HepG2 (cell line): Measurements from ENCODE around the gene TMEM130. TPM values are rescaled to one million over a fixed set of nuclear protein-coding genes. Genes with fewer than 3 reads are reported as not detected.

Experiments
- ATAC-seq: fragments of 200-7000 bp; cut with Tn5 transposase; 3 replicates; pipeline ENCODE4 v1.9.1; 2020; ENCODE audit warnings: mild to moderate bottlenecking, moderate library complexity
- BruUV-seq: library from RNA; stranded (reverse); fragments of 400-500 nt; replicated peaks from 2 replicates; lab custom pipeline; 2021; lab: Mats Ljungman, UMichigan
- CTCF ChIA-PET: fragments of 300-600 bp; formaldehyde crosslinking; extraction: SDS; loops from one replicate; lab custom pipeline; 2021; ENCODE audit warnings: low total read pairs, inconsistent platforms, low intra/inter-chr PET ratio; lab: Yijun Ruan, JAX
- POLR2A ChIA-PET: fragments of 350-600 bp; sonication (Branson Sonifier 250); formaldehyde crosslinking; loops from one replicate; lab custom pipeline; 2020; ENCODE audit warnings: antibody characterized with exemption, inconsistent platforms; lab: Yijun Ruan, JAX
- DNase-seq: peaks from one replicate; pipeline ENCODE4 v3.0.0-alpha.2; 2015; ENCODE audit warnings: low spot score
- FAIRE-seq: peaks from 3 replicates; lab custom pipeline; 2011; peaks lifted over from hg19 to GRCh38; lab: Jason Lieb, UNC
- H2AFZ ChIP-seq: one replicate; pipeline ENCODE4 v1.6.1; 2011; ENCODE audit warnings: low read length, inconsistent platforms
- H3K27ac ChIP-seq: fragments of 300-600 bp; 3 replicates; pipeline ENCODE4 v1.8.0; 2011; ENCODE audit warnings: mixed run types, mild to moderate bottlenecking, mixed read lengths, low read length, inconsistent platforms; ENCODE audit not compliant: insufficient read depth; ENCODE audit errors: extremely low read length
- H3K27me3 ChIP-seq, 2 experiments: fragments of 200-600 bp in 1 of 2; 2 replicates in 1 of 2; 3 replicates in 1 of 2; pipeline versions ENCODE4 v1.6.0 to v1.8.0; 2011; ENCODE audit warnings: low read length in 2 of 2, mild to moderate bottlenecking in 2 of 2, moderate library complexity in 2 of 2, inconsistent platforms in 1 of 2; ENCODE audit not compliant: insufficient read depth in 2 of 2, control insufficient read depth in 1 of 2
- H3K36me3 ChIP-seq, 2 experiments: fragments of 200-600 bp in 1 of 2; replicated peaks in 1 of 2; 2 replicates in 1 of 2; 3 replicates in 1 of 2; pipeline versions ENCODE4 v1.5.1 to v1.8.0; 2011; ENCODE audit warnings: low read length in 2 of 2, inconsistent platforms in 1 of 2; ENCODE audit not compliant: insufficient read depth in 2 of 2, control insufficient read depth in 1 of 2
- H3K4me1 ChIP-seq: 2 replicates; pipeline ENCODE4 v1.5.1; 2012; ENCODE audit warnings: low read length, inconsistent platforms; ENCODE audit not compliant: insufficient read depth
- H3K4me2 ChIP-seq: 2 replicates; pipeline ENCODE4 v1.6.0; 2011; ENCODE audit warnings: low read depth, low read length, inconsistent platforms
- H3K4me3 ChIP-seq, 3 experiments: fragments of 200-600 bp in 1 of 3; sonication (generic), shearing (Covaris generic) in 1 of 3; replicated peaks in 1 of 3; 2 replicates each; pipeline ENCODE4 v1.5.1; 2011 to 2016; ENCODE audit warnings: low read length in 3 of 3, inconsistent platforms in 2 of 3, low read depth in 2 of 3, mild to moderate bottlenecking in 2 of 3, control low read depth in 1 of 3, mixed read lengths in 1 of 3; ENCODE audit not compliant: insufficient read depth in 1 of 3
- H3K79me2 ChIP-seq: one replicate; pipeline ENCODE4 v1.6.1; 2011; ENCODE audit warnings: low read length, inconsistent platforms; ENCODE audit not compliant: insufficient read depth
- H3K9ac ChIP-seq: 2 replicates; pipeline ENCODE4 v1.6.0; 2011; ENCODE audit warnings: mild to moderate bottlenecking, low read depth, low read length, inconsistent platforms; ENCODE audit not compliant: insufficient read depth
- H3K9me3 ChIP-seq: 2 replicates; pipeline ENCODE4 v1.5.1; 2012; ENCODE audit warnings: mild to moderate bottlenecking, low read length
- H4K20me1 ChIP-seq: 2 replicates; pipeline ENCODE4 v1.6.0; 2011; ENCODE audit warnings: inconsistent platforms, mild to moderate bottlenecking, low read length, moderate library complexity; ENCODE audit not compliant: insufficient read depth
- AHDC1 ChIP-seq: sonication (generic); formaldehyde crosslinking; IDR thresholded peaks from 2 replicates; pipeline ENCODE4 v1.5.1; 2020; ENCODE audit warnings: mild to moderate bottlenecking, missing genetic modification reagents, borderline replicate concordance
- CREBL2 ChIP-seq: sonication (generic); formaldehyde crosslinking; IDR thresholded peaks from 2 replicates; pipeline ENCODE4 v1.8.1; 2023; ENCODE audit warnings: missing genetic modification reagents, mild to moderate bottlenecking, borderline replicate concordance
- FOSL1 ChIP-seq: sonication (generic); formaldehyde crosslinking; IDR thresholded peaks from 2 replicates; pipeline ENCODE4 v1.9.0; 2021; ENCODE audit warnings: missing genetic modification reagents, borderline replicate concordance
- GLMP ChIP-seq: sonication (generic); formaldehyde crosslinking; IDR thresholded peaks from 2 replicates; pipeline ENCODE4 v1.9.0; 2021; ENCODE audit warnings: missing genetic modification reagents, mild to moderate bottlenecking, borderline replicate concordance
- KAT2B ChIP-seq: fragments of 150-350 bp; IDR thresholded peaks from 2 replicates; pipeline ENCODE4 v1.6.1; 2014; ENCODE audit warnings: low read depth, low read length, borderline replicate concordance
- KLF13 ChIP-seq: sonication (generic); formaldehyde crosslinking; IDR thresholded peaks from 2 replicates; pipeline ENCODE4 v1.4.0; 2020; ENCODE audit warnings: mild to moderate bottlenecking, missing genetic modification reagents
- MXI1 ChIP-seq: IDR thresholded peaks from 3 replicates; pipeline ENCODE4 v1.6.1; 2012; ENCODE audit warnings: low read depth, low read length, inconsistent platforms, borderline replicate concordance
- SMC3 ChIP-seq: IDR thresholded peaks from 2 replicates; pipeline ENCODE4 v1.6.1; 2011; ENCODE audit warnings: low read length, improper control_type of control experiment
- STAG1 ChIP-seq: sonication (generic); formaldehyde crosslinking; IDR thresholded peaks from 2 replicates; pipeline ENCODE4 v1.4.0; 2020; ENCODE audit warnings: missing genetic modification reagents
- TOE1 ChIP-seq: sonication (generic); formaldehyde crosslinking; IDR thresholded peaks from 2 replicates; pipeline ENCODE4 v1.4.0; 2020; ENCODE audit warnings: mild to moderate bottlenecking, missing genetic modification reagents
- TSC22D2 ChIP-seq: sonication (generic); formaldehyde crosslinking; IDR thresholded peaks from 2 replicates; pipeline ENCODE4 v1.5.1; 2020; ENCODE audit warnings: missing genetic modification reagents, mild to moderate bottlenecking, borderline replicate concordance
- ZNF615 ChIP-seq: sonication (generic); formaldehyde crosslinking; IDR thresholded peaks from 2 replicates; pipeline ENCODE4 v1.5.0; 2020; ENCODE audit warnings: mild to moderate bottlenecking, missing genetic modification reagents, borderline replicate concordance
- ZNF768 ChIP-seq: sonication (generic); formaldehyde crosslinking; IDR thresholded peaks from 2 replicates; pipeline ENCODE4 v1.4.0; 2020; ENCODE audit warnings: missing genetic modification reagents
- WGBS: methylation state at CpG from one replicate; pipeline ENCODE4 v1.1.6; 2017; ENCODE audit warnings: low lambda C conversion rate; 5-methylcytosine and 5-hydroxymethylcytosine counted together
- in situ Hi-C: cut with HindIII; loops from 2 replicates; pipeline ENCODE4 v1.10.0; 2017; ENCODE audit warnings: low pct_unique_long_range_greater_than_20kb; ENCODE audit not compliant: extremely low pct_ligation_motif_present
- intact Hi-C: fragments of 100-400 bp; cut with micrococcal nuclease; formaldehyde crosslinking; loops from one replicate; pipeline ENCODE4 v1.10.0; 2022; ENCODE audit not compliant: unreplicated experiment
- polyA plus RNA-seq, 8 experiments: library from polyadenylated mRNA; depleted of rRNA in 3 of 8; stranded (reverse) in 7 of 8; unstranded in 1 of 8; fragments of >200 nt; fragmentation: Illumina TruSeq in 4 of 8; extraction: Trizol in 4 of 8; gene quantifications; 2 replicates each; pipeline versions ENCODE4 v1.2.1 to v1.2.3, GENCODE V29; 2011 to 2016; ENCODE audit warnings: low read depth in 4 of 8, missing spikeins in 1 of 8, mixed read lengths in 1 of 8; ENCODE audit not compliant: insufficient read depth in 1 of 8
- total RNA-seq, 5 experiments: library from RNA; depleted of rRNA; stranded (reverse); fragments of >200 nt; fragmentation: Illumina TruSeq; extraction: Trizol; gene quantifications; 2 replicates each; pipeline ENCODE4 v1.2.3, GENCODE V29; 2016; ENCODE audit warnings: low read depth in 1 of 5

TMEM130 gene
- total and polyA plus RNA-seq, 2 of the 13 experiments (the other 11 are each of a cell fraction or from before 2014, with no cell fraction given), result not detected

- 32% methylated on average over 2 of the region's 2 CpGs for WGBS
- H3K9ac ChIP-seq, result no peak overlapping the region
- POLR2A ChIA-PET, result no interaction called here
- intact Hi-C loops (no loop called here), in situ Hi-C loops (no loop called here)
- no peak for FAIRE-seq
- CTCF ChIA-PET, result no interaction called here
- H3K4me1 ChIP-seq, result peaks cover 45% of the 10 kb centered on the region
- H2AFZ ChIP-seq, result no peak overlapping the region
- no peak for ATAC-seq
- H3K4me3 ChIP-seq, result no peak overlapping the region
- TF ChIP-seq KLF13 (CRISPR knock-in tag), result no peak
- no peak for TF ChIP-seq FOSL1 (CRISPR knock-in tag)
- no peak for TF ChIP-seq SMC3
- no peak for TF ChIP-seq CREBL2 (CRISPR knock-in tag)
- TF ChIP-seq TOE1 (CRISPR knock-in tag), result no peak
- no peak for TF ChIP-seq GLMP (CRISPR knock-in tag)
- TF ChIP-seq ZNF768, result no peak
- TF ChIP-seq STAG1 (CRISPR knock-in tag), result no peak
- TF ChIP-seq TSC22D2, result no peak
- TF ChIP-seq ZNF615 (CRISPR knock-in tag), result no peak
- TF ChIP-seq MXI1, result no peak
- TF ChIP-seq AHDC1, result no peak
- TF ChIP-seq KAT2B, result no peak
- H3K27ac ChIP-seq, result no peak overlapping the region
- BruUV-seq, result no TSS peak
- no peaks in the 10 kb centered on the region for H3K36me3 ChIP-seq
- no peak for DNase-seq
- H3K9me3 ChIP-seq, result no peaks in the 10 kb centered on the region
- no peaks in the 10 kb centered on the region for H3K79me2 ChIP-seq
- no peak overlapping the region for H3K4me2 ChIP-seq
- H3K27me3 ChIP-seq, result peaks cover 5 to 33% of the 10 kb centered on the region in 2 experiments
- H4K20me1 ChIP-seq, result no peaks in the 10 kb centered on the region
Observed at GRCh38 chr7:98868450-98868849, 1.4 kb downstream of the TMEM130 start.
